ENCODE data around the gene MASTL. TPM values are rescaled to one million over a fixed set of nuclear protein-coding genes. Genes with fewer than 3 reads are reported as not detected.

Gene MASTL
- total RNA-seq, 1 experiment from 2014 or later, result 17.4 TPM

DNA sequence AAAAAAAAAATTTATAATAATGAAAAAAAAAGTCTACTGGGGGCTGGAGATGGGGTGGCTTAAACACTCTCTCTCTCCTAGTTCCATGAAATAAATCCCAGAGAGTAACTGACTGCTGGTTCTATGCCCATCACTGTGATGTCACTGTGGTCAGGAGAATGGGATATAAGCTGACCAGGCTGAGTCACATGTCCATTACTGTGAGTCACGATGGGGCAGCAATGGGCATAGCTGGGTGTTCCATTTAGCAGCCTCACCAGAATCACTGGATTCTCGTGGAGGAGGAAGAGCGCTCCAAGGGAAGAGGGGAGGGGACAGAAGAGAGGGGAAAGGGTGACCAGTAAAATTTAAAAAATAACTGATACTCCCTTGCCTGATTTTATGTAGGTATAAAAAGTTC lies 37.1 kb downstream of the MASTL start:
- no peak for TF ChIP-seq EZH2 (IDR thresholded peaks at IDR 0.05; ENCODE audit: low read depth)
- TF ChIP-seq, protein P1, sequence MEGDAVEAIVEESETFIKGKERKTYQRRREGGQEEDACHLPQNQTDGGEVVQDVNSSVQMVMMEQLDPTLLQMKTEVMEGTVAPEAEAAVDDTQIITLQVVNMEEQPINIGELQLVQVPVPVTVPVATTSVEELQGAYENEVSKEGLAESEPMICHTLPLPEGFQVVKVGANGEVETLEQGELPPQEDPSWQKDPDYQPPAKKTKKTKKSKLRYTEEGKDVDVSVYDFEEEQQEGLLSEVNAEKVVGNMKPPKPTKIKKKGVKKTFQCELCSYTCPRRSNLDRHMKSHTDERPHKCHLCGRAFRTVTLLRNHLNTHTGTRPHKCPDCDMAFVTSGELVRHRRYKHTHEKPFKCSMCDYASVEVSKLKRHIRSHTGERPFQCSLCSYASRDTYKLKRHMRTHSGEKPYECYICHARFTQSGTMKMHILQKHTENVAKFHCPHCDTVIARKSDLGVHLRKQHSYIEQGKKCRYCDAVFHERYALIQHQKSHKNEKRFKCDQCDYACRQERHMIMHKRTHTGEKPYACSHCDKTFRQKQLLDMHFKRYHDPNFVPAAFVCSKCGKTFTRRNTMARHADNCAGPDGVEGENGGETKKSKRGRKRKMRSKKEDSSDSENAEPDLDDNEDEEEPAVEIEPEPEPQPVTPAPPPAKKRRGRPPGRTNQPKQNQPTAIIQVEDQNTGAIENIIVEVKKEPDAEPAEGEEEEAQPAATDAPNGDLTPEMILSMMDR (conservative IDR thresholded peaks at IDR 0.05), result no peak
- Histone ChIP-seq H3K4me3 (no peak overlapping the region), H3K4me2 (no peak overlapping the region), H3K4me1 (replicated peaks; ENCODE audit: insufficient read depth) (no peaks in the 10 kb centered on the region), H3K9me3 (ENCODE audit: insufficient read depth, low read depth) (no peaks in the 10 kb centered on the region), H3K79me2 (ENCODE audit: low read depth) (no peaks in the 10 kb centered on the region), H2AFZ (no peak overlapping the region), H3K27me3 (ENCODE audit: insufficient read depth, low read depth) (no peaks in the 10 kb centered on the region), H3K36me3 (ENCODE audit: low read depth) (no peaks in the 10 kb centered on the region), H3F3A (ENCODE audit: insufficient read depth, low read depth) (no peaks in the 10 kb centered on the region), H3K9me2 (ENCODE audit: insufficient read depth) (no peaks in the 10 kb centered on the region), H3K27ac (no peak overlapping the region), H4K20me1 (ENCODE audit: insufficient read depth) (no peaks in the 10 kb centered on the region)
- no TSS peak for BruUV-seq (replicated peaks)
- peak; percentile 45 to 52 for DNase-seq
- ChIA-PET POLR2A (ENCODE audit: unreplicated experiment) (interaction anchor here (0.6 kb wide), 4 partner anchors 10 to 437 kb away, joined by 4 to 7 read pairs (median 4); no protein-coding TSS in a partner anchor), CTCF (interaction anchor here (0.5 kb wide), 1 partner anchor 10 kb away, joined by 4 read pairs; no protein-coding TSS in a partner anchor)
- intact Hi-C loops (cut with micrococcal nuclease; ENCODE audit: unreplicated experiment), result loop anchor here (2.0 kb wide), 1 partner anchor 51 kb away; no protein-coding TSS in a partner anchor

DNA sequence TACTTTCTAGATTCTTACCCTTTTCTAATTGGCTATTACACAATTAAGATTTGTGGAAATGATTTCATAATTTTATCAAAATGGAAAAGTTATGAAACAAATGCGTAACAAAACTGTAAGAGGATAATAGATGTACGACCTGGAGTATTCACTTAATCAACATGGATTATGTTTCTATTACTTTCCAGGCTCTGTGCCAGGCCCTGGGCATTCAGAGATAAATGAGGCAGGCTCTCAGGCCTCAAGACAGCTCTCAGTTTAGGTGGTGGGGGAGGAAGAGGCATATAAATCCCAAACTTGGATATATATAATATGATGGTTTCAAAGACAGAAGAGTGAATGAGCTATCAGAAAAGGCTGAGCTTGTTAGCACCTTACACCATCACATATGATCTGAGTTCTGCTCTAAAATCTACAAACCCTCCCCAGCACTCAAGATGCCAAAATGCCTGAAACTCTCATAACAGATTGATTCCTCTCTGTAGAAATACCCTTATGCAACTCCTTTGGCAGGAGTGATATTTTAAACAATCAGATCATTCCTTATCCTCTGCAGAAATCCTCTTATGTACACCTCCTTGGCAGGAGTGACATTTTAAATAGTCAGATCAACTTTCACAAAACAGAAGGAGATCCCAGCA lies 42.9 kb downstream of the MASTL start:
- Histone ChIP-seq H3K9me2 (ENCODE audit: insufficient read depth) (no peaks in the 10 kb centered on the region), H3K27me3 (ENCODE audit: insufficient read depth, low read depth) (no peaks in the 10 kb centered on the region), H2AFZ (no peak overlapping the region), H3K9me3 (ENCODE audit: insufficient read depth, low read depth) (no peaks in the 10 kb centered on the region), H4K20me1 (ENCODE audit: insufficient read depth) (no peaks in the 10 kb centered on the region), H3F3A (ENCODE audit: insufficient read depth, low read depth) (no peaks in the 10 kb centered on the region), H3K4me2 (no peak overlapping the region), H3K27ac (no peak overlapping the region), H3K36me3 (ENCODE audit: low read depth) (no peaks in the 10 kb centered on the region), H3K79me2 (ENCODE audit: low read depth) (no peaks in the 10 kb centered on the region), H3K4me1 (replicated peaks; ENCODE audit: insufficient read depth) (no peaks in the 10 kb centered on the region), H3K4me3 (no peak overlapping the region)
- no TSS peak for BruUV-seq (replicated peaks)
- TF ChIP-seq, protein P1 (conservative IDR thresholded peaks at IDR 0.05), result no peak
- no peak for TF ChIP-seq EZH2 (IDR thresholded peaks at IDR 0.05; ENCODE audit: low read depth)
- POLR2A ChIA-PET (ENCODE audit: unreplicated experiment), result no interaction called here
- intact Hi-C loops (cut with micrococcal nuclease; ENCODE audit: unreplicated experiment), result no loop called here
- CTCF ChIA-PET, result no interaction called here
- no peak for DNase-seq

DNA sequence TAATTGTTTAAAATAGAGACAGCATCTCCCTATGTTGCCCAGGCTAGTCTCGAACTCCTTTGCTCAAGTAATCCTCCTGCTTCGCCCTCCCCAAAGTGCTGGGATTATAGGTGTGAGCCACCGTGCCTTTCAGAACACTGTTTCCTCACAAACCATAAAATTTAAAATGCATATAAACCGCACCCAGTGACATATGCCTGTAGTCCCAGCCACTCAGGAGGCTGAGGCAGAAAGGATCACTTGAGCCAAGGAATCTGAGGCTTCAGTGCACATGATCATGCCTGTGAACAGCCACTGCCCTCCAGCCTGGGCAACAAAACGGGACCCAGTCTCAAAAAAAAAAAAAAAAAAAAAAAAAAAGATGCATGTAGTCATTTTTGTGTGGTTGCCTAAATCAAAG lies 48.7 kb downstream of the MASTL start:
- no peak for DNase-seq
- ChIA-PET CTCF (no interaction called here), POLR2A (ENCODE audit: unreplicated experiment) (no interaction called here)
- no TSS peak for BruUV-seq (replicated peaks)
- Histone ChIP-seq H3K4me3 (no peak overlapping the region), H3K27me3 (ENCODE audit: insufficient read depth, low read depth) (no peaks in the 10 kb centered on the region), H2AFZ (no peak overlapping the region), H3F3A (ENCODE audit: insufficient read depth, low read depth) (no peaks in the 10 kb centered on the region), H3K4me1 (replicated peaks; ENCODE audit: insufficient read depth) (no peaks in the 10 kb centered on the region), H3K9me2 (ENCODE audit: insufficient read depth) (no peaks in the 10 kb centered on the region), H3K36me3 (ENCODE audit: low read depth) (no peaks in the 10 kb centered on the region), H4K20me1 (ENCODE audit: insufficient read depth) (no peaks in the 10 kb centered on the region), H3K4me2 (no peak overlapping the region), H3K9me3 (ENCODE audit: insufficient read depth, low read depth) (no peaks in the 10 kb centered on the region), H3K27ac (no peak overlapping the region), H3K79me2 (ENCODE audit: low read depth) (no peaks in the 10 kb centered on the region)
- intact Hi-C loops (cut with micrococcal nuclease; ENCODE audit: unreplicated experiment), result no loop called here
- TF ChIP-seq, protein P1 (conservative IDR thresholded peaks at IDR 0.05), result no peak
- TF ChIP-seq EZH2 (IDR thresholded peaks at IDR 0.05; ENCODE audit: low read depth), result no peak
